Measurements from ENCODE around the gene ENOX1. TPM values are rescaled to one million over a fixed set of nuclear protein-coding genes. Genes with fewer than 3 reads are reported as not detected.

The ENOX1 gene
- polyA plus RNA-seq, 2 of the 4 experiments (the other 2 are of a cell fraction), result 0.28 to 0.41 TPM

DNA sequence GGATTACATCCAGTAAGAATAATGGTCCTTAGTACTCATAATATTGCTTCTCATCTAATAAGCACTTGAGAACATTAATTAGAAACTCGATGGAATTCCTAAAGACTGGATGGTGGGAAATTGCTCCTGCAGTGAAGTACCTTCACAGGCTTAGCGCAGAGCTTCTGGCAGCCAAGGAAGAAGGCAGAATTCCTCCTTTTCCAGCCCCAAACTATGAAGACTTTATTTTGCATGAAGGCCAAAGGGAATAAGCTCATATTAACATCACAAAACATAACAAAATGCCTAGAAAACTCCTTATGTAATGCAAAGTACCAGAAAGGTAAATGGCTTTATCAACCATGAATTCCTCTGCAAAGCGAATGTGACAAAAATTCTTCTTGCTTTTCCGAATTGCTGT lies 427.2 kb downstream of the ENOX1 start:
- CTCF ChIA-PET, result no interaction called here

DNA sequence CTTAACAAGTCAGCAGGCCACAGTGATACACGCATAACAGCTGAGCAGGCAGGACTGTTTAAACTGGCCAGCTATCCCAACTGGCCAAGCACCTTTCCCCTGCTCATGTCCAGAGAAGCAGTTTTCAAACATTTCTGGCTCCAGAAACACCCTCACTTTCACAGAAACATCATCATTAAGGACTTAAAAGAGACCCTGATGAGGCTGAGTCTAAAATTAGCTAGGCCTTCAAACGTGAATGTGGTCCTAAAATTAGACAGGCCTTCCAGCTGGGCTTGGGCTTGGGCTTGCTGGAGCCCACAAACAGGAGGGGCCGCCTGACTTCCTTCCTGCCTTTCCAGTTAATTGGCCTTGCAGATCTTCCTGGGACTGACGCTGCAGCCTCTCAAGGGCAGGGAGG lies 429.2 kb downstream of the ENOX1 start:
- H3K4me2 ChIP-seq, result no peak overlapping the region
- 79% methylated on average over 4 of the region's 4 CpGs for WGBS (ENCODE audit: missing lambda C conversion rate)
- ATAC-seq, result no peak
- POLR2A ChIA-PET, result no interaction called here
- H3K4me3 ChIP-seq, result no peak overlapping the region
- no peaks in the 10 kb centered on the region for H3K9me3 ChIP-seq
- H3K27ac ChIP-seq, result no peak overlapping the region
- H3K4me1 ChIP-seq, result no peaks in the 10 kb centered on the region
- DNase-seq (ENCODE audit: low read depth in 1 of 2, low spot score in 1 of 2), result no peak
- CTCF ChIA-PET, result interaction anchor here (0.6 kb wide), 1 partner anchor 117 kb away, joined by 4 read pairs; no protein-coding TSS in a partner anchor
- no peak for TF ChIP-seq ESRRA (IDR thresholded peaks at IDR 0.05; ENCODE audit: borderline replicate concordance, low read length)
- TF ChIP-seq GATA3 (IDR thresholded peaks at IDR 0.05; ENCODE audit: borderline replicate concordance), result no peak
- TF ChIP-seq, protein P1, sequence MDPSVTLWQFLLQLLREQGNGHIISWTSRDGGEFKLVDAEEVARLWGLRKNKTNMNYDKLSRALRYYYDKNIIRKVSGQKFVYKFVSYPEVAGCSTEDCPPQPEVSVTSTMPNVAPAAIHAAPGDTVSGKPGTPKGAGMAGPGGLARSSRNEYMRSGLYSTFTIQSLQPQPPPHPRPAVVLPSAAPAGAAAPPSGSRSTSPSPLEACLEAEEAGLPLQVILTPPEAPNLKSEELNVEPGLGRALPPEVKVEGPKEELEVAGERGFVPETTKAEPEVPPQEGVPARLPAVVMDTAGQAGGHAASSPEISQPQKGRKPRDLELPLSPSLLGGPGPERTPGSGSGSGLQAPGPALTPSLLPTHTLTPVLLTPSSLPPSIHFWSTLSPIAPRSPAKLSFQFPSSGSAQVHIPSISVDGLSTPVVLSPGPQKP (IDR thresholded peaks at IDR 0.05; ENCODE audit: low read depth, low read length), result no peak
- no peak for TF ChIP-seq PHF8 (IDR thresholded peaks at IDR 0.05; ENCODE audit: borderline replicate concordance, low read depth)
- TF ChIP-seq, protein P2, sequence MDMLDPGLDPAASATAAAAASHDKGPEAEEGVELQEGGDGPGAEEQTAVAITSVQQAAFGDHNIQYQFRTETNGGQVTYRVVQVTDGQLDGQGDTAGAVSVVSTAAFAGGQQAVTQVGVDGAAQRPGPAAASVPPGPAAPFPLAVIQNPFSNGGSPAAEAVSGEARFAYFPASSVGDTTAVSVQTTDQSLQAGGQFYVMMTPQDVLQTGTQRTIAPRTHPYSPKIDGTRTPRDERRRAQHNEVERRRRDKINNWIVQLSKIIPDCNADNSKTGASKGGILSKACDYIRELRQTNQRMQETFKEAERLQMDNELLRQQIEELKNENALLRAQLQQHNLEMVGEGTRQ (IDR thresholded peaks at IDR 0.05), result no peak
- TF ChIP-seq ZSCAN20 (CRISPR knock-in tag; IDR thresholded peaks at IDR 0.05), result no peak
- TF ChIP-seq MYC (IDR thresholded peaks at IDR 0.05; ENCODE audit: borderline replicate concordance, low read length), result no peak
- TF ChIP-seq RCOR1 (IDR thresholded peaks at IDR 0.05; ENCODE audit: low read depth, low read length), result no peak
- TF ChIP-seq FOSL2 (IDR thresholded peaks at IDR 0.05), result no peak
- no peak for TF ChIP-seq FOSL2 (CRISPR knock-in tag; IDR thresholded peaks at IDR 0.05)
- TF ChIP-seq, protein P3, sequence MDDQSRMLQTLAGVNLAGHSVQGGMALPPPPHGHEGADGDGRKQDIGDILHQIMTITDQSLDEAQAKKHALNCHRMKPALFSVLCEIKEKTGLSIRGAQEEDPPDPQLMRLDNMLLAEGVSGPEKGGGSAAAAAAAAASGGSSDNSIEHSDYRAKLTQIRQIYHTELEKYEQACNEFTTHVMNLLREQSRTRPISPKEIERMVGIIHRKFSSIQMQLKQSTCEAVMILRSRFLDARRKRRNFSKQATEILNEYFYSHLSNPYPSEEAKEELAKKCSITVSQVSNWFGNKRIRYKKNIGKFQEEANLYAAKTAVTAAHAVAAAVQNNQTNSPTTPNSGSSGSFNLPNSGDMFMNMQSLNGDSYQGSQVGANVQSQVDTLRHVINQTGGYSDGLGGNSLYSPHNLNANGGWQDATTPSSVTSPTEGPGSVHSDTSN (IDR thresholded peaks at IDR 0.05), result no peak
- no peak for FAIRE-seq

More for the DNA sequence above, 427.2 kb downstream of the ENOX1 start:
- POLR2A ChIA-PET, result no interaction called here
- Histone ChIP-seq H3K27ac (no peak overlapping the region), H3K9me3 (no peaks in the 10 kb centered on the region), H3K4me1 (no peaks in the 10 kb centered on the region), H3K4me2 (no peak overlapping the region), H3K4me3 (no peak overlapping the region)
- FAIRE-seq (no peak), DNase-seq (ENCODE audit: low read depth in 1 of 2, low spot score in 1 of 2) (no peak), ATAC-seq (no peak)
- 74% methylated on average over 4 of the region's 4 CpGs for WGBS (ENCODE audit: missing lambda C conversion rate)
- no peak for TF ChIP-seq CHD4 (IDR thresholded peaks at IDR 0.05; ENCODE audit: borderline replicate concordance)
- no peak for TF ChIP-seq MAZ (IDR thresholded peaks at IDR 0.05; ENCODE audit: borderline replicate concordance, low read depth, low read length)
- TF ChIP-seq, protein P4, sequence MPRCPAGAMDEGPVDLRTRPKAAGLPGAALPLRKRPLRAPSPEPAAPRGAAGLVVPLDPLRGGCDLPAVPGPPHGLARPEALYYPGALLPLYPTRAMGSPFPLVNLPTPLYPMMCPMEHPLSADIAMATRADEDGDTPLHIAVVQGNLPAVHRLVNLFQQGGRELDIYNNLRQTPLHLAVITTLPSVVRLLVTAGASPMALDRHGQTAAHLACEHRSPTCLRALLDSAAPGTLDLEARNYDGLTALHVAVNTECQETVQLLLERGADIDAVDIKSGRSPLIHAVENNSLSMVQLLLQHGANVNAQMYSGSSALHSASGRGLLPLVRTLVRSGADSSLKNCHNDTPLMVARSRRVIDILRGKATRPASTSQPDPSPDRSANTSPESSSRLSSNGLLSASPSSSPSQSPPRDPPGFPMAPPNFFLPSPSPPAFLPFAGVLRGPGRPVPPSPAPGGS (IDR thresholded peaks at IDR 0.05), result no peak
- no peak for TF ChIP-seq POLR2AphosphoS2 (conservative IDR thresholded peaks at IDR 0.05; ENCODE audit: low read length)
- TF ChIP-seq, protein P1 (IDR thresholded peaks at IDR 0.05; ENCODE audit: low read depth, low read length), result no peak
- no peak for TF ChIP-seq CHD2 (IDR thresholded peaks at IDR 0.05; ENCODE audit: low read length, partially characterized antibody)

DNA sequence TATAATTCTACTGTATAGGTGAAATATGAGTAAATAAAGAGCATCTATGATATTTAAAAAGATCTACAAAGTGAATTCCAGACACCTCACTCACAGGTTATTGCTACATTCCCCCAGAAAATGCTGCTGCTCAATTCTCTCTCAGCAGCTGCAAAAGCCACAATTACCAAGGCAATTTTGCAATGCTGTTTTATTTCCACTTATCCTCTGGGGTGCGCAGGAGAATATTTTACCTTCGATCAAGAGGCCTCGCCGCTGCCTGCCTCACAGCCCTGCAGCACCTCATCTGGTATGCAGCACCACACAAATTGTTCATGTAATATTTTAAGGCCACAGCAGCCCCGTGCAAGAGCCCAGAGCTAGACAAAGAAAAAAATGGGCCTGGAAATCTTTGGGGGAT lies 430.2 kb downstream of the ENOX1 start:
- ChIA-PET CTCF (no interaction called here), POLR2A (no interaction called here)
- no peak for DNase-seq (ENCODE audit: low read depth in 1 of 2, low spot score in 1 of 2)
- Histone ChIP-seq H3K4me1 (no peaks in the 10 kb centered on the region), H3K9me3 (no peaks in the 10 kb centered on the region), H3K27ac (no peak overlapping the region), H3K4me2 (no peak overlapping the region), H3K4me3 (no peak overlapping the region)
- ATAC-seq, result no peak
- 85% methylated on average over 5 of the region's 5 CpGs for WGBS (ENCODE audit: missing lambda C conversion rate)
- FAIRE-seq, result no peak
- TF ChIP-seq CBX2 (IDR thresholded peaks at IDR 0.05; ENCODE audit: borderline replicate concordance, low read depth), result no peak
- TF ChIP-seq MAFK (IDR thresholded peaks at IDR 0.05; ENCODE audit: partially characterized antibody), result no peak
- TF ChIP-seq RNF2 (IDR thresholded peaks at IDR 0.05; ENCODE audit: borderline replicate concordance, low read depth), result no peak
- no peak for TF ChIP-seq FOXS1 (CRISPR knock-in tag; IDR thresholded peaks at IDR 0.05)
- no peak for TF ChIP-seq HOXA7 (CRISPR knock-in tag; IDR thresholded peaks at IDR 0.05)
- TF ChIP-seq CHD2 (IDR thresholded peaks at IDR 0.05; ENCODE audit: low read length, partially characterized antibody), result no peak
- TF ChIP-seq TFCP2L1 (CRISPR knock-in tag; IDR thresholded peaks at IDR 0.05), result no peak
- TF ChIP-seq CHD4 (IDR thresholded peaks at IDR 0.05; ENCODE audit: borderline replicate concordance), result no peak
- no peak for TF ChIP-seq FOSB (CRISPR knock-in tag; IDR thresholded peaks at IDR 0.05)
- no peak for TF ChIP-seq ZSCAN20 (CRISPR knock-in tag; IDR thresholded peaks at IDR 0.05)
- TF ChIP-seq ZNF302 (CRISPR knock-in tag; IDR thresholded peaks at IDR 0.05), result no peak
- TF ChIP-seq, protein P3 (IDR thresholded peaks at IDR 0.05), result no peak
- no peak for TF ChIP-seq CEBPB (IDR thresholded peaks at IDR 0.05)
- TF ChIP-seq TP53 (CRISPR knock-in tag; IDR thresholded peaks at IDR 0.05), result no peak
- TF ChIP-seq, protein P5, sequence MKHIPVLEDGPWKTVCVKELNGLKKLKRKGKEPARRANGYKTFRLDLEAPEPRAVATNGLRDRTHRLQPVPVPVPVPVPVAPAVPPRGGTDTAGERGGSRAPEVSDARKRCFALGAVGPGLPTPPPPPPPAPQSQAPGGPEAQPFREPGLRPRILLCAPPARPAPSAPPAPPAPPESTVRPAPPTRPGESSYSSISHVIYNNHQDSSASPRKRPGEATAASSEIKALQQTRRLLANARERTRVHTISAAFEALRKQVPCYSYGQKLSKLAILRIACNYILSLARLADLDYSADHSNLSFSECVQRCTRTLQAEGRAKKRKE (CRISPR knock-in tag; IDR thresholded peaks at IDR 0.05; ENCODE audit: low read depth), result no peak
